HG03558 (cell line): Measurements from ENCODE around the gene HDDC3.
"Not testable (repeated sequence)": the region's sequence is repeated elsewhere in the genome, so short reads cannot be mapped to it uniquely, and the experiment has no call there.

Experiments
- ATAC-seq: cut with Tn5 transposase; IDR thresholded peaks from one replicate; pipeline ENCODE4 v1.9.1; 2021; ENCODE audit warnings: moderate number of reproducible peaks; ENCODE audit not compliant: unreplicated experiment; ENCODE audit errors: extremely low read depth

HDDC3 gene

DNA sequence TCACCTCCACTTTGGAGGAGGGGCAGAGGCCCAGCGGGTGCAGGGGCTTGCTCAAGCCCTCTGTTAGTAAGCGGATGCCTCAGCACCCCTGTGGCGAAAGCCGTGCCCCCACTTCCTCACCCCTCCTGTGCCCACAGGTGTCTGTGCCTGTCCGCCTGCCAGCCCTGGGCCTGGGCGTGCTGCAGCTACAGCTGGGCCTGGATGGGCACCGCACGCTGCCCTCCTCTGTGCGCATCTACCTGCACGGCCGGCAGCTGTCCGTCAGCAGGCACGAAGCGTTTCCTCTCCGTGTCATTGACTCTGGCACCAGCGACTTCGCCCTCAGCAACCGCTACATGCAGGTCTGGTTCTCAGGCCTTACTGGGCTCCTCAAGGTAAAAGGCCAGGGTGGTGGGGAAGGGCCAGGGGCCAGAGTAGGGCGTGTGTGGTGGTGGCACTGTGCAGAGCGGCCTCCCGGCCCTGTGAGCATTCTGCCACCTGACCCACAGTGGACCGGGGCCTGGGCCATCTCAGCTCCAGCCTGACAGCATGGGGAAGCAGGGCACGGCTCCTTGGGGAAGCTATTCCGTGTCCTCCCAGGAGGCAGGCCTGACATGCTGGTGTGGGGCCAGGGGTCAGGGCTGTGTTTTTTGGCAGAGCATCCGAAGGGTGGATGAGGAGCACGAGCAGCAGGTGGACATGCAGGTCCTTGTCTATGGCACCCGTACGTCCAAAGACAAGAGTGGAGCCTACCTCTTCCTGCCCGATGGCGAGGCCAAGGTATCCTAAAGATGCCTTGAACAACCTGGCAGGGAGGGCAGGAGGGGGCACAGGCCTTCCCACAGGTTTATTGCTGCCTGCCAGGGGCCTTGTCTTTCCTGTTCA, 20.2 kb downstream of the HDDC3 start:
- no peak for ATAC-seq

- ATAC-seq: no peak
Observed at GRCh38 chr15:90911302-90911623, 21.1 kb downstream of the HDDC3 start.

DNA sequence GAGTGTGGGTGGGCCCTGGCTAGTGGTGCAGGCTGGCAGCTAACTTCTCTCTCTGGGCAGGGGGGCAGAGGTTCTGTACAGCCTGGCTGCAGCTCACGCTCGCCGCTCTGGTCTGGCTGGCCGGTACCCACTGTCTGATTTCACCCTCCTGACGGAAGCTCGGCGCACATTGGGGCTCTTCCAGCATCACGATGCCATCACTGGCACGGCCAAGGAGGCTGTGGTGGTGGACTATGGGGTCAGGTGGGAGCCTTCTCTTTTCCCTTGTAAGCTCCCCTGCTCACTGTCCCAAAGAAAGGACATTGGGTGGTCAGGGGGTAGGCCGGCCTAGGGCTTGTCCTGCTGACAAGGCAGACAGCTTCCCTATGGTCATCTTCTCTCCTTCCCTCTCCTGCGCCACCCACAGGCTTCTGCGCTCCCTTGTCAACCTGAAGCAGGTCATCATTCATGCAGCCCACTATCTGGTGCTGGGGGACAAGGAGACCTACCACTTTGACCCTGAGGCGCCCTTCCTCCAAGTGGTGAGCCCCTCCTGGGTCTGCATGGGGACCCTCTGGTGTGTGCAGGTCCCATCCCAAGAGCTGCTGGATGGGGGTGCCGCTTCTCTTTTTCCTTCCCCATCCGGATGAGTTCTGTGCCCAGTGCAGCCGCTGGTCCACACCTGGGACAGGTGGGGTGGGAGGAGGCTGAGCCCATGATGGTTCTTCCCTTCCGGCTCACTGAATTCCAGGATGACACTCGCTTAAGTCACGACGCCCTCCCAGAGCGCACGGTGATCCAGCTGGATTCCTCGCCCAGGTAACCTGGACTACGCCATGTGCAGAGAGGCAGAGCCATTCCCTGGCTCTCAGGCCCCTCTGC, 21.7 kb downstream of the HDDC3 start:
- no peak for ATAC-seq

DNA sequence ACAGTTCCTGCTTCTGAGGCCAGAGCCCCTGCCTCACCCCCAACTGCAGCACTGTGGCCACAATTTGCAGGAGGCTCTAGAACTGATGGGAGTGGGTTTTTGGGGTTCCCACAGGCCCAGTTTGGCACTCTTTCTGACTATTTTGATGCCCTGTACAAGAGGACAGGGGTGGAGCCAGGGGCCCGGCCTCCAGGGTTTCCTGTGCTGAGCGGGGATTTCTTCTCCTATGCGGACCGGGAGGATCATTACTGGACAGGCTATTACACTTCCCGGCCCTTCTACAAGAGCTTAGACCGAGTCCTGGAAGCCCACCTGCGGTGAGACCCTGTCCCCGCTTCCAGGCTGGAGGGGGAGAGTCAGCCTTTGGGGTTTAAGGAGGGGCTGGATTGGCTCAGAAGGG, 22.4 kb downstream of the HDDC3 start:
- no peak for ATAC-seq

DNA sequence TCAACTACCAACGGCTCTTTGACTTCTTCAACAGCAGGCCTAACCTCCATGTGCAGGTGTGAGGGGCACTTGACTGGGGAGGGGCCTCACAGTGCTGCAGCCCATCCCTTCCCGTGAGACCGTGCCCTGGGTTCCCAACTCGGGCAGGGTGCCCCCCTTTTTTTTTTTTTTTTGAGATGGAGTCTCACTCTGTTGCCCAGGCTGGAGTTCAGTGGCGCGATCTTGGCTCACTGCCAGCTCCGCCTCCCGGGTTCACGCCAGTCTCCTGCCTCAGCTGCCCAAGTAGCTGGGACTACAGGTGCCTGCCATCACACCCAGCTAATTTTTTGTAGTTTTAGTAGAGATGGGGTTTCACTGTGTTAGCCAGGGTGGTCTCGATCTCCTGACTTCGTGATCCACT, 22.9 kb downstream of the HDDC3 start:
- not testable (repeated sequence) for ATAC-seq

DNA sequence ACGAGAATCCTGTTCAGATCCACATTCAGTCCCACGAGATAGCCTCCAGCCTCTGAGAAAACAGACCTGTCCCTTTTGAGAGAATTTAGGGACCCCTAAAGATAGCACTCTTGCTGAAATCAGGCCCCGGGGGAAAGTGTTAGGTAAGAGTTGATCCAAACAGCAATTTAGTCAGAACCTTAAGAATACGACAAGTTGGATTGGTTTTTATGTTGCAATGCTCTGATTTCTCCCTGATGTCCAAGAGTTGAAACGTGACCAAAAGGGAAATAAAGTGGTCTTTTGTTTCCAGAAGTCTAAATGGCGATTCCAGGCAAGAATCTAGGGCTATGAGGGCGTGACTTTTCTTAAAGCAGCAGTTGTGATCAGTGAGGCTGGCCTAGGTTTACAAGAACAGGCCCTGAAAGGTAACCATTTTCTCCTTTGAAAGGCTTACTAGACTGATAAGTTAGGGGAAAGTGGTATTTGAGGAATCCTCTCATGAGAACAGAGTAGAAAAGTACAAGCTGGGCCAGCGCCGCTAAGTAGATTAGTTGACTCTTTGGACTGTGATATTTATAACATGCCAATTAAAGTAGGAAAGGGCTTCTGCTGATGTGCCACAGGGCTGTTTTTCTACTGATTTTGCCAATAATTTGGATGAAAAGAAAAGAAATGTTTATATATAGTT, 24.4 kb downstream of the HDDC3 start:
- no peak for ATAC-seq

GRCh38 chr15:90907051-90907660, 25.2 kb downstream of the HDDC3 start:
- no peak for ATAC-seq

- ATAC-seq: no peak
Observed at GRCh38 chr15:90906181-90906849, 26.0 kb downstream of the HDDC3 start.

GRCh38 chr15:90905306-90906180, 26.8 kb downstream of the HDDC3 start:
- ATAC-seq: no peak

DNA sequence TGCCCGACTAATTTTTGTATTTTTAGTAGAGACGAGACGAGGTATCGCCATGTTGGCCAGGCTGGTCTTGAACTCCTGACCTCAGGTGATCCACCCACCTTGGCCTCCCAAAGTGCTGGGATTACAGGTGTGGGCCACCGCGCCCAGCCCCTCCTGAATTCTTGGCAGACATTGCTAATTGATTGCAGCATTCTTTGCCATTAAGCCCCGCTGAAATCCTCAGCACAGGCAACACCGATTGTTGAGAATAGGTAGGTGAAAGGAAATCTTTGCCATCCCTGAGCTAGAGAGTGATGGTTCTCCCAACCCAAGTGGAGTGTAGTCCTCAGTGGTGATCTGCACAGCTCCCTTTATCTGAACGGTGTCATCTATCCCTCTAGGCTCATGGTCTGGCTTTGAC, 27.6 kb downstream of the HDDC3 start:
- no peak for ATAC-seq

GRCh38 chr15:90903733-90904536, 28.4 kb downstream of the HDDC3 start:
- ATAC-seq: no peak

GRCh38 chr15:90902840-90903732, 29.3 kb downstream of the HDDC3 start, which contains the start of gene MAN2A2:
Gene MAN2A2 (plus strand): TSS chr15:90903302. CDS start chr15:90904208, 906 bp downstream.
- peak; percentile 31 for ATAC-seq

GRCh38 chr15:90902040-90902839, 30.1 kb downstream of the HDDC3 start:
- peak; percentile 63 for ATAC-seq

GRCh38 chr15:90901175-90902039, 30.9 kb downstream of the HDDC3 start:
- ATAC-seq: no peak

- not testable (repeated sequence) for ATAC-seq
Observed at GRCh38 chr15:90897131-90897655, 35.2 kb downstream of the HDDC3 start.
